Activated CD4-positive, alpha-beta T cell treated with anti-CD3 and anti-CD28 coated beads, Interleukin-2, amount 10 ng/mL, durations not matched to agents 24 days and 14 days (primary cell): ENCODE results near the gene BAAT. TPM values are rescaled to one million over a fixed set of nuclear protein-coding genes. Genes with fewer than 3 reads are reported as not detected.

Source experiments
- DNase-seq: peaks from one replicate; pipeline ENCODE4 v3.0.0; 2022
- H3K27ac Mint-ChIP-seq: one replicate; pipeline ENCODE4 v1.8.0; 2022; ENCODE audit warnings: mild to moderate bottlenecking, mixed read lengths
- H3K27me3 Mint-ChIP-seq: one replicate; pipeline ENCODE4 v1.8.0; 2022; ENCODE audit warnings: mixed read lengths
- H3K36me3 Mint-ChIP-seq: one replicate; pipeline ENCODE4 v1.8.0; 2022; ENCODE audit warnings: low read depth, mild to moderate bottlenecking, mixed read lengths
- H3K4me1 Mint-ChIP-seq: one replicate; pipeline ENCODE4 v1.8.0; 2021; ENCODE audit warnings: mixed read lengths
- H3K4me3 Mint-ChIP-seq: one replicate; pipeline ENCODE4 v1.8.0; 2022; ENCODE audit warnings: mild to moderate bottlenecking, moderate library complexity, mixed read lengths
- H3K9me3 Mint-ChIP-seq: one replicate; pipeline ENCODE4 v1.8.0; 2021; ENCODE audit warnings: mixed read lengths
- intact Hi-C: fragments of 100-400 bp; cut with micrococcal nuclease; formaldehyde crosslinking; loops from one replicate; pipeline ENCODE4 v1.15.1; 2023
- total RNA-seq: library from RNA; stranded (reverse); gene quantifications from 2 replicates; pipeline ENCODE4 v1.2.3, GENCODE V29; 2022

The BAAT gene
- total RNA-seq, 1 donor from 2014 or later: not detected

- H3K4me1 Mint-ChIP-seq: no peaks in the 10 kb centered on the region
- H3K4me3 Mint-ChIP-seq: no peak overlapping the region
- peaks cover 17% of the 10 kb centered on the region for H3K36me3 Mint-ChIP-seq
- no peak overlapping the region for H3K27ac Mint-ChIP-seq
- H3K9me3 Mint-ChIP-seq: peaks cover 32% of the 10 kb centered on the region
- H3K27me3 Mint-ChIP-seq: no peaks in the 10 kb centered on the region
- intact Hi-C loops: no loop called here
- no peak for DNase-seq
Observed at GRCh38 chr9:101414839-101415238, 30.0 kb upstream of the BAAT start.

DNA sequence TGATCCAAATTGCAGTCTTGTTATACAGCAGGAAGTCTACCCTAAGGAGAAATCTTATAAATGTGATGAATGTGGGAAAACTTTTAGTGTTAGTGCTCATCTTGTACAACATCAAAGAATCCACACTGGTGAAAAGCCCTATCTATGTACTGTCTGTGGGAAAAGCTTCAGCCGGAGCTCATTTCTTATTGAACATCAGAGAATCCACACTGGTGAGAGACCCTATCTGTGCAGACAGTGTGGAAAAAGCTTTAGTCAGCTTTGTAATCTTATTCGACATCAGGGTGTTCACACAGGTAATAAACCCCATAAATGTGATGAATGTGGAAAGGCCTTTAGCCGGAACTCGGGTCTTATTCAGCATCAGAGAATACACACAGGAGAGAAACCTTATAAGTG is 24.3 kb upstream of the BAAT start:
- Mint-ChIP-seq H3K36me3 (peaks cover 68% of the 10 kb centered on the region), H3K4me1 (no peaks in the 10 kb centered on the region), H3K4me3 (no peak overlapping the region), H3K9me3 (peaks cover 37% of the 10 kb centered on the region), H3K27me3 (no peaks in the 10 kb centered on the region), H3K27ac (no peak overlapping the region)
- no peak for DNase-seq
- intact Hi-C loops: no loop called here

- Mint-ChIP-seq H3K27me3 (no peaks in the 10 kb centered on the region), H3K4me1 (peaks cover 2% of the 10 kb centered on the region), H3K9me3 (peaks cover 38% of the 10 kb centered on the region), H3K27ac (no peak overlapping the region), H3K4me3 (no peak overlapping the region), H3K36me3 (peaks cover 73% of the 10 kb centered on the region)
- no peak for DNase-seq
- intact Hi-C loops: no loop called here
Observed at GRCh38 chr9:101408374-101409078, 23.7 kb upstream of the BAAT start.

DNA sequence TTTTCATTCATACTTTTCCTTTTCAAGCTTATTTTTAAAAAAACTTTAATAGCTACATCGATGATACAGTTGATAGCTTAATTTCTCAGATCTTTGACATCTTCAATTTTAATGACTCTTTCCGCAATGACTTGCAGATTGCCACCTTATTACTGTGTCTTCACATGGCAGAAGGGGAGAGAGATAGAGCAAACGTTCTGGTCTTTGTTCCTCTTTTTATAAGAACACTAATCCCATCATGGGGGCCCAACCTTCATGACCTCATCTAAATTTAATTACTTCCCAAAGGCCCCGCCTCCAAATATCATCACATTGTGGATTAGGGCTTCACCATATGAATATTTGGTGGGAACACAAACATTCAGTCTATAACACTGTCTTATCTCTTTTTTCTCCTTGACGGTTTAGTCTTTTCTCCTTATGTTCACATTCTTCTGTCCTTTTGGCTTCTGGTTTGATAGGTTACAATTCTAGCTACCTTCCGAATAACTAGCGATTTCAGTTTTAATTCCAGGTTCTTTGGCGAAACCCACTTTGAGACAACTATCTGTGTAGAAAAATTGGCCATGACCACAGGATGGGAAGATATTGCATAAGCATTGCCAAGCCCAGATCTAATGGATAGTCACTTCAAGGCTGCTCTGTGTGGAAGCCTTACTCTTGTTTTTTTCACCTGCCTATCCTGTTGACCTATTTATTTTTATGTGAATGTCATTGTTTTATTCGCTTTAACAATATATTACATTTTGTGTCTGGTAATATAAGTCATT is 18.9 kb upstream of the BAAT start:
- no peak for DNase-seq
- Mint-ChIP-seq H3K27ac (no peak overlapping the region), H3K4me3 (no peak overlapping the region), H3K36me3 (peaks cover 85% of the 10 kb centered on the region), H3K4me1 (peaks cover 29% of the 10 kb centered on the region), H3K27me3 (no peaks in the 10 kb centered on the region), H3K9me3 (peaks cover 46% of the 10 kb centered on the region)
- intact Hi-C loops: loop anchor here (5.0 kb wide), 1 partner anchor 54 kb away; no protein-coding TSS in a partner anchor

DNA sequence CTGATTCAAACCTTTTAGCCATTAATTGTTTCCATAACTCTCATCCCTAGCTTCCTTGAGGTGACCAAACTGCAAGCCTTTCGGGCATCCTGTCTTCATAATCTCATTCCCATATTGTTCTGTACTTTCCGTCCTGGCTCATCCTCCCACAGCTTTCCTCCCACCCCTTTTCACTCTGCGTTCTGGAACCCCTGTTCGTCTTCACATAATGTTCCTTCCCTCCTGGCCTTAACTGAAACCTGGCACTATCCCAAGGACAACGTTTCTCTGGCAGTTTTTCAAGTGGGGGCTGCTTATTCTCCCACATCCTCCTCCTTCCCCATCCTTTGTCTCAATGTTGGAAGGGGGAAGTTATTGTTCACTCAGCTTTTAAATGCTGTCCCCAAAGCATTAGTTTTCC is 15.3 kb upstream of the BAAT start:
- H3K27me3 Mint-ChIP-seq: no peaks in the 10 kb centered on the region
- peak overlapping the region; percentile 94 for H3K4me3 Mint-ChIP-seq
- H3K36me3 Mint-ChIP-seq: peaks cover 80% of the 10 kb centered on the region
- intact Hi-C loops: loop anchor here (5.0 kb wide), 1 partner anchor 57 kb away; no protein-coding TSS in a partner anchor
- H3K4me1 Mint-ChIP-seq: peaks cover 44% of the 10 kb centered on the region
- H3K9me3 Mint-ChIP-seq: peaks cover 36% of the 10 kb centered on the region
- DNase-seq: no peak
- peak overlapping the region; percentile 77 for H3K27ac Mint-ChIP-seq

- H3K4me3 Mint-ChIP-seq: peak overlapping the region; percentile 94
- H3K9me3 Mint-ChIP-seq: peaks cover 35% of the 10 kb centered on the region
- H3K27me3 Mint-ChIP-seq: no peaks in the 10 kb centered on the region
- DNase-seq: no peak
- peaks cover 80% of the 10 kb centered on the region for H3K36me3 Mint-ChIP-seq
- peaks cover 44% of the 10 kb centered on the region for H3K4me1 Mint-ChIP-seq
- intact Hi-C loops: loop anchor here (2.0 kb wide), 2 partner anchors 1047 to 1301 kb away; partner anchors contain the start of genes ERP44, INVS and TEX10
- H3K27ac Mint-ChIP-seq: peak overlapping the region; percentile 98
Observed at GRCh38 chr9:101399643-101399970, 14.8 kb upstream of the BAAT start.

GRCh38 chr9:101398930-101399642 is 14.3 kb upstream of the BAAT start:
- peaks cover 39% of the 10 kb centered on the region for H3K9me3 Mint-ChIP-seq
- H3K27me3 Mint-ChIP-seq: no peaks in the 10 kb centered on the region
- intact Hi-C loops: loop anchor here (1.0 to 2.0 kb wide), 3 partner anchors 134 to 1300 kb away; partner anchors contain the start of genes ERP44, INVS, RNF20 and TEX10
- peak overlapping the region; percentile 94 for H3K4me3 Mint-ChIP-seq
- peaks cover 80% of the 10 kb centered on the region for H3K36me3 Mint-ChIP-seq
- H3K27ac Mint-ChIP-seq: peak overlapping the region; percentile 98
- no peak for DNase-seq
- peaks cover 47% of the 10 kb centered on the region for H3K4me1 Mint-ChIP-seq

DNA sequence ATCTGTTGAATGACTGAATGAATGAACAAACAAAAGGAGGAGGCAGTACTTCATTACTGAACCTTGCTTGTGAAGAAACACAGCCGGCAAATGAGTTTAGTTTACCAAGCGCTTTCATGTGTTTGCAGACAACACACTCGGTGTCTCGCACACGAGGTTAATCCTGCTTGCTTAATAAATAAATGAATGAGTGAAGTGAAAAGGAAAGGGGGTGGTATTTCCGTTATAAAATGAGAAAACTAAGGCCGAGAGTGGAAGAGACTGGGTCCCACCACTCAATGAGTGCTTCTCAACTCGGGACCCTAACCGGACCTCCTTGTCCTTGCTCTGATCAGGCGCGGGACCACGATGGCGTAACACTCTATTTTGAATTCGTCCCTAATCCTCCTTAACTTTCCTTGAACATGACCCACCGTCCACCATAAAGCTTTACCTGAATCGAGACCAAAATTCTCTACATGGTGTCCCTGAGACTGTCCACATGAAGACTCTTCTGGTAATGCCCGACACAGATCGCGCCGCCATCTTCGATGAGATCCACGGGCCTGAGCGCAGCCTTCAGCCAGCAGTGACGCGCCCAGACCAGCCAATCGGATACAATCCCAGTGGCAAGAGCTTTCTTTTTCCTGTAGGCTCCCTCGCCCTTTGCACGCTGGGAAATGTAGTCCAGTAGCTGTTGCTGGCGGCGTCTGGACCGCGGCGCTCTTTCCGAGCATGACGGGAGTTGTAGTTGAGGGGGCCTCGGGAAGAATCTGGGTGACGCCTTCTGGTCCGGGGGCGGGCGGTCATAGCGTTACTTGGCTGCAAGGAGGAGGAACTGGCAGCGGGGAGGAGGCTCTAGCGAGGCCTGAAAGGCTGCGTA is 13.5 kb upstream of the BAAT start, which contains the start of the genes MRPL50 and ZNF189:
MRPL50 (minus strand) TSS at position 551 of the 862 bp plus-strand sequence; CDS start at position 525, 26 bp downstream.
ZNF189 (plus strand) TSS at position 784 of the 862 bp plus-strand sequence. CDS start 306 bp downstream, outside the sequence.
- Mint-ChIP-seq H3K4me1 (peaks cover 44% of the 10 kb centered on the region), H3K27me3 (no peaks in the 10 kb centered on the region), H3K9me3 (peaks cover 35% of the 10 kb centered on the region), H3K36me3 (peaks cover 80% of the 10 kb centered on the region), H3K27ac (peak within 1 kb of the TSS; percentile 98), H3K4me3 (peak within 1 kb of the TSS; percentile 94)
- intact Hi-C loops: loop anchor here (1.0 to 2.0 kb wide), 3 partner anchors 135 to 1299 kb away; partner anchors contain the start of genes ERP44, INVS, RNF20 and TEX10
- DNase-seq: peak; percentile 98

DNA sequence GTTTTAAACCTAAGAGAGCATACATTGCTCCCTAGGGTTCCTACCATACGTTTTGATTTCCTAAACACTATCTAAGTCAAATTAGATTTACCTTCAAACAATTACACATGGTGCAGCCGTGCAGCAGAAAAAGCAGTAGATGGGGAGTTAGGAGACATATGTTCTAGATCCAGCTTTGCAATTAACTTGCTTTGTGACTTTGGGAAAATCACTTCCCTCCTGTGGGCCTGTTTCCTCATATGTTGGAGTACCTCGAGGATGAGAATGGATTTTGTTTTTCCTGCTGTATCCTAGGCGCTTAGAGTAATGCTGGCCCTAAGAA is 12.9 kb upstream of the BAAT start:
- Mint-ChIP-seq H3K4me3 (peak overlapping the region; percentile 94), H3K27me3 (no peaks in the 10 kb centered on the region), H3K36me3 (peaks cover 80% of the 10 kb centered on the region), H3K27ac (peak overlapping the region; percentile 98), H3K9me3 (peaks cover 34% of the 10 kb centered on the region), H3K4me1 (peaks cover 43% of the 10 kb centered on the region)
- intact Hi-C loops: loop anchor here (1.0 to 2.0 kb wide), 3 partner anchors 136 to 1299 kb away; partner anchors contain the start of genes ERP44, INVS, RNF20 and TEX10
- no peak for DNase-seq

GRCh38 chr9:101394687-101395086 is 9.9 kb upstream of the BAAT start:
- H3K36me3 Mint-ChIP-seq: peaks cover 77% of the 10 kb centered on the region
- H3K9me3 Mint-ChIP-seq: peaks cover 35% of the 10 kb centered on the region
- no peak for DNase-seq
- H3K27me3 Mint-ChIP-seq: no peaks in the 10 kb centered on the region
- peaks cover 34% of the 10 kb centered on the region for H3K4me1 Mint-ChIP-seq
- H3K4me3 Mint-ChIP-seq: no peak overlapping the region
- intact Hi-C loops: no loop called here
- H3K27ac Mint-ChIP-seq: no peak overlapping the region

GRCh38 chr9:101393135-101393534 is 8.3 kb upstream of the BAAT start:
- Mint-ChIP-seq H3K4me3 (no peak overlapping the region), H3K27me3 (no peaks in the 10 kb centered on the region), H3K27ac (no peak overlapping the region), H3K36me3 (peaks cover 84% of the 10 kb centered on the region), H3K9me3 (peaks cover 35% of the 10 kb centered on the region), H3K4me1 (peaks cover 33% of the 10 kb centered on the region)
- no peak for DNase-seq
- intact Hi-C loops: no loop called here

DNA sequence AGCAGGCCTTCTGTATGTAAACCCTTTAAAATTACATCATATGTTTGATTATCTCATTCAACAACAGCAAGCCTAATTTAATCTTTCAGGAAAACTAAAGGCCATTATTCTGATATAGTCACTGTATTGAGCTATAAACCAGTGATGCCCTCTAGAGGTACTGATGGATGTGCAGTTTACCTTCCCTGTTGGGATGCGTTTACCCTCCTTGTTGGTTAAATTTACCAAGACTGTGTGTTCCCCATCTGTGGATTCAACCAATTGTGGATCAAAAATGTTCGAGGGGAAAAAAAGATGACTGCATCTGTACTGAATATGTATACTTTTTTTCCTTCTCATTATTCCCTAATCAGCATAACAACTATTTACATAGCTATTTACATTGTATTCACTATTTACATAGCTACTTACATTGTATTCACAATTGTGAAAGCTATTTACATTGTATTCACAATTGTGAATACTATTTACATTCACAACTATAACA is 3.7 kb upstream of the BAAT start:
- Mint-ChIP-seq H3K9me3 (peaks cover 22% of the 10 kb centered on the region), H3K36me3 (peaks cover 64% of the 10 kb centered on the region), H3K4me3 (no peak overlapping the region), H3K27me3 (no peaks in the 10 kb centered on the region), H3K27ac (no peak overlapping the region), H3K4me1 (peaks cover 17% of the 10 kb centered on the region)
- no peak for DNase-seq
- intact Hi-C loops: no loop called here
